K562 (cell line): Measurements from ENCODE around the gene PTPN7. TPM values are rescaled to one million over a fixed set of nuclear protein-coding genes. Genes with fewer than 3 reads are reported as not detected.
A peak's percentile ranks its signal among the peaks of the same experiment; 100 is the strongest.

ENCODE experiments used
- ARID2 ChIP-seq: fragments of 450-650 bp; IDR thresholded peaks from 2 replicates; pipeline ENCODE4 v1.6.1; 2017; ENCODE audit warnings: antibody characterized with exemption, mild to moderate bottlenecking
- BHLHE40 ChIP-seq: IDR thresholded peaks from 2 replicates; pipeline ENCODE4 v1.6.1; 2011; ENCODE audit warnings: low read length, improper control_type of control experiment
- HIVEP1 ChIP-seq: fragments of 250-450 bp; sonication (Bioruptor Pico); IDR thresholded peaks from 2 replicates; pipeline ENCODE4 v1.4.0; 2020; ENCODE audit warnings: mild to moderate bottlenecking
- MAZ ChIP-seq, 2 experiments: fragments of 450-650 bp in 1 of 2; sonication (generic) in 1 of 2; formaldehyde crosslinking; IDR thresholded peaks in 1 of 2; conservative IDR thresholded peaks in 1 of 2; 2 replicates each; pipeline versions ENCODE4 v1.4.0 to v1.5.0; 2020; ENCODE audit warnings: mild to moderate bottlenecking in 1 of 2, missing genetic modification reagents in 1 of 2
- NFIX ChIP-seq: fragments of 250-450 bp; sonication (Bioruptor Pico); IDR thresholded peaks from 2 replicates; pipeline ENCODE4 v1.4.0; 2020; ENCODE audit warnings: low read depth, mild to moderate bottlenecking, moderate library complexity
- NR3C1 ChIP-seq: sonication (generic); formaldehyde crosslinking; IDR thresholded peaks from 2 replicates; pipeline ENCODE4 v1.8.1; 2022; ENCODE audit warnings: missing genetic modification reagents
- RB1 ChIP-seq: fragments of 450-650 bp; IDR thresholded peaks from 2 replicates; pipeline ENCODE4 v1.6.1; 2017; ENCODE audit warnings: low read depth, mild to moderate bottlenecking
- SNIP1 ChIP-seq: fragments of 450-650 bp; IDR thresholded peaks from 2 replicates; pipeline ENCODE4 v1.7.1; 2017; ENCODE audit warnings: low read depth, mild to moderate bottlenecking
- YY1 ChIP-seq, 3 experiments: IDR thresholded peaks; 2 replicates each; pipeline ENCODE4 v1.6.1; 2011; ENCODE audit warnings: low read length in 2 of 3, mild to moderate bottlenecking in 2 of 3, moderate library complexity in 2 of 3, borderline replicate concordance in 1 of 3, control low read depth in 1 of 3, low read depth in 1 of 3; ENCODE audit not compliant: insufficient read depth in 3 of 3, insufficient replicate concordance in 2 of 3, control insufficient read depth in 1 of 3, insufficient read length in 1 of 3; ENCODE audit errors: extremely low read depth in 1 of 3
- ZEB2 ChIP-seq: fragments of 450-650 bp; IDR thresholded peaks from 2 replicates; pipeline ENCODE4 v1.6.1; 2016
- ZNF217 ChIP-seq: sonication (generic); formaldehyde crosslinking; IDR thresholded peaks from 2 replicates; pipeline ENCODE4 v1.8.0; 2022; ENCODE audit warnings: mild to moderate bottlenecking, missing genetic modification reagents
- ZNF695 ChIP-seq: fragments of 450-650 bp; formaldehyde crosslinking; IDR thresholded peaks from 2 replicates; pipeline ENCODE4 v1.4.0; 2020; ENCODE audit warnings: mild to moderate bottlenecking, moderate library complexity
- polyA plus RNA-seq, 8 experiments: library from polyadenylated mRNA; depleted of rRNA in 4 of 8; stranded (reverse) in 5 of 8; unstranded in 3 of 8; fragments of >200 nt; fragmentation: Nextera tagmentation in 2 of 8; fragmentation: Illumina TruSeq in 1 of 8; extraction: Ambion mirVana in 2 of 8; extraction: Trizol in 1 of 8; gene quantifications; 2 replicates each; pipeline versions ENCODE4 v1.2.1 to v1.2.3, GENCODE V29; 2011 to 2014; ENCODE audit warnings: inconsistent platforms in 1 of 8, missing spikeins in 1 of 8
- total RNA-seq, 7 experiments: library from RNA; depleted of rRNA in 6 of 7; stranded (reverse); fragments of >200 nt in 6 of 7; fragmentation: Illumina TruSeq in 2 of 7; extraction: Trizol in 2 of 7; gene quantifications; 2 replicates each; pipeline versions ENCODE4 v1.2.1 to v1.2.3, GENCODE V29; 2011 to 2021; ENCODE audit warnings: low replicate concordance in 1 of 7
- TF ChIP-seq, protein P1 (sequence below), 2 experiments: fragments of 250-450 bp in 1 of 2; fragments of 450-650 bp in 1 of 2; sonication (Bioruptor Pico) in 1 of 2; IDR thresholded peaks; 2 replicates each; pipeline versions ENCODE4 v1.6.1 to v1.8.0; 2016 to 2021; ENCODE audit warnings: mild to moderate bottlenecking in 2 of 2, moderate library complexity in 2 of 2, missing compliant biosample characterization in 1 of 2, missing genetic modification characterization in 1 of 2
- TF ChIP-seq, protein P2 (sequence below): fragments of 250-450 bp; sonication (Bioruptor Pico); IDR thresholded peaks from 2 replicates; pipeline ENCODE4 v1.4.0; 2020
- TF ChIP-seq, protein P3 (sequence below): fragments of 250-450 bp; sonication (Bioruptor Pico); IDR thresholded peaks from 2 replicates; pipeline ENCODE4 v1.5.0; 2021
- TF ChIP-seq, protein P4 (sequence below): fragments of 450-650 bp; IDR thresholded peaks from 2 replicates; pipeline ENCODE4 v1.6.1; 2018; ENCODE audit not compliant: partially characterized antibody
- TF ChIP-seq, protein P5 (sequence below): fragments of 250-450 bp; sonication (Bioruptor Pico); IDR thresholded peaks from 2 replicates; pipeline ENCODE4 v1.8.0; 2022; ENCODE audit warnings: moderate library complexity, mild to moderate bottlenecking, inconsistent platforms

PTPN7 gene
- total and polyA plus RNA-seq, 9 of the 15 experiments (the other 6 are each of a cell fraction or from before 2014, with no cell fraction given), result 18.7 to 144 (median 120) TPM

DNA sequence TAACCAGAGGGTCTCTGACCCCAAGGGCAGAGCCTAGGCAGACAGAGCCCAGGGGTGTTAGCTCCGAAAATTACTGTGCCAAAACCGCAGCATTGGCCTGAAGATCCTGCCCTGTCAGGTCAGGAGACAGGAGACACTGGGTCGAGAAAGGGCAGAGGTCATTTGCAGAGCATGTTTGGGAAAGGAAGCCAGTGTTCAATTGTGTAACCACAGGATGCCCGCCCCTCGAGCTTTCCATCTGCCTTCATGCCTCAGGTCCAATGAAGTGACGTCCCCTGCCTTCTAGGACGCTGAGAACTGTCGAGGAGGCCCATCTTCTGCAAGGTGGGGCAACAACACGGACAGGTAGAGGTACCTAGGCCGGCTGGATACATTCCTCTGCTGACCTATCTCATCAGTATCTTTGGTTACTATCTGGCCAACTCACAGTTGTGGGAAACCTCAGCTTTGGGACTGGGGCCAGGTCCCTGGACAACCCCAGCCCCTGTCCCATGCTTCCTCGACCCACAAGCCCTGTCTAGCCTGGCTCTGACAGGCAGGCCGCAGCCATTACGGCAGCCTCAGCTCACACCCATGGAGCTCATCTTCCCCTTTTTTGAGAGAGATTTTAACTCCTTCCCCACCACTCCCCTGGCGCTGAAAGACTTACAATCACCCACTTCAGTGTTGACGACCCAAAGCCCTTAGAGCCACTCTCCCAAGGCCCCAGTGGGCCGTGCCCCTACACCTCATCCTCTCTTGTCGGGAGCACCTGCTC, 17.2 kb downstream of the PTPN7 start (continued):
- TF ChIP-seq, protein P1, sequence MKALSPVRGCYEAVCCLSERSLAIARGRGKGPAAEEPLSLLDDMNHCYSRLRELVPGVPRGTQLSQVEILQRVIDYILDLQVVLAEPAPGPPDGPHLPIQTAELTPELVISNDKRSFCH (CRISPR knock-in tag; IDR thresholded peaks at IDR 0.05), result no peak
- TF ChIP-seq, protein P1 (tag; IDR thresholded peaks at IDR 0.05), result peak; percentile 15; the same call in 1 of the 2 replicates
- TF ChIP-seq BHLHE40 (no peak), MAZ (CRISPR knock-in tag; conservative IDR thresholded peaks at IDR 0.05 in 1 of 2, IDR thresholded peaks at IDR 0.05 in 1 of 2) (no peak; a peak in 1 of 4 replicates), NR3C1 (CRISPR knock-in tag) (no peak), ZEB2 (0 out of 2 replicates have a peak, but pooled peaks have one; percentile 36), NFIX (no peak), RB1 (no peak), ARID2 (no peak), ZNF695 (CRISPR knock-in tag) (no peak), YY1 (IDR thresholded peaks at IDR 0.05; ENCODE audit: borderline replicate concordance in 1 of 3, control insufficient read depth in 1 of 3, extremely low read depth in 1 of 3, insufficient read depth in 3 of 3, insufficient read length in 1 of 3, insufficient replicate concordance in 2 of 3, low read depth in 1 of 3, low read length in 2 of 3) (peak; percentile 43 to 88 (median 73)), HIVEP1 (no peak), ZNF217 (CRISPR knock-in tag) (no peak), SNIP1 (no peak)
- TF ChIP-seq, protein P2, sequence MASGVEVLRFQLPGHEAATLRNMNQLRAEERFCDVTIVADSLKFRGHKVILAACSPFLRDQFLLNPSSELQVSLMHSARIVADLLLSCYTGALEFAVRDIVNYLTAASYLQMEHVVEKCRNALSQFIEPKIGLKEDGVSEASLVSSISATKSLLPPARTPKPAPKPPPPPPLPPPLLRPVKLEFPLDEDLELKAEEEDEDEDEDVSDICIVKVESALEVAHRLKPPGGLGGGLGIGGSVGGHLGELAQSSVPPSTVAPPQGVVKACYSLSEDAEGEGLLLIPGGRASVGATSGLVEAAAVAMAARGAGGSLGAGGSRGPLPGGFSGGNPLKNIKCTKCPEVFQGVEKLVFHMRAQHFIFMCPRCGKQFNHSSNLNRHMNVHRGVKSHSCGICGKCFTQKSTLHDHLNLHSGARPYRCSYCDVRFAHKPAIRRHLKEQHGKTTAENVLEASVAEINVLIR (CRISPR knock-in tag), result no peak
- TF ChIP-seq, protein P3, sequence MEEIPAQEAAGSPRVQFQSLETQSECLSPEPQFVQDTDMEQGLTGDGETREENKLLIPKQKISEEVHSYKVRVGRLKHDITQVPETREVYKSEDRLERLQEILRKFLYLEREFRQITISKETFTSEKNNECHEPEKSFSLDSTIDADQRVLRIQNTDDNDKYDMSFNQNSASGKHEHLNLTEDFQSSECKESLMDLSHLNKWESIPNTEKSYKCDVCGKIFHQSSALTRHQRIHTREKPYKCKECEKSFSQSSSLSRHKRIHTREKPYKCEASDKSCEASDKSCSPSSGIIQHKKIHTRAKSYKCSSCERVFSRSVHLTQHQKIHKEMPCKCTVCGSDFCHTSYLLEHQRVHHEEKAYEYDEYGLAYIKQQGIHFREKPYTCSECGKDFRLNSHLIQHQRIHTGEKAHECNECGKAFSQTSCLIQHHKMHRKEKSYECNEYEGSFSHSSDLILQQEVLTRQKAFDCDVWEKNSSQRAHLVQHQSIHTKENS (CRISPR knock-in tag), result no peak
- TF ChIP-seq, protein P4, sequence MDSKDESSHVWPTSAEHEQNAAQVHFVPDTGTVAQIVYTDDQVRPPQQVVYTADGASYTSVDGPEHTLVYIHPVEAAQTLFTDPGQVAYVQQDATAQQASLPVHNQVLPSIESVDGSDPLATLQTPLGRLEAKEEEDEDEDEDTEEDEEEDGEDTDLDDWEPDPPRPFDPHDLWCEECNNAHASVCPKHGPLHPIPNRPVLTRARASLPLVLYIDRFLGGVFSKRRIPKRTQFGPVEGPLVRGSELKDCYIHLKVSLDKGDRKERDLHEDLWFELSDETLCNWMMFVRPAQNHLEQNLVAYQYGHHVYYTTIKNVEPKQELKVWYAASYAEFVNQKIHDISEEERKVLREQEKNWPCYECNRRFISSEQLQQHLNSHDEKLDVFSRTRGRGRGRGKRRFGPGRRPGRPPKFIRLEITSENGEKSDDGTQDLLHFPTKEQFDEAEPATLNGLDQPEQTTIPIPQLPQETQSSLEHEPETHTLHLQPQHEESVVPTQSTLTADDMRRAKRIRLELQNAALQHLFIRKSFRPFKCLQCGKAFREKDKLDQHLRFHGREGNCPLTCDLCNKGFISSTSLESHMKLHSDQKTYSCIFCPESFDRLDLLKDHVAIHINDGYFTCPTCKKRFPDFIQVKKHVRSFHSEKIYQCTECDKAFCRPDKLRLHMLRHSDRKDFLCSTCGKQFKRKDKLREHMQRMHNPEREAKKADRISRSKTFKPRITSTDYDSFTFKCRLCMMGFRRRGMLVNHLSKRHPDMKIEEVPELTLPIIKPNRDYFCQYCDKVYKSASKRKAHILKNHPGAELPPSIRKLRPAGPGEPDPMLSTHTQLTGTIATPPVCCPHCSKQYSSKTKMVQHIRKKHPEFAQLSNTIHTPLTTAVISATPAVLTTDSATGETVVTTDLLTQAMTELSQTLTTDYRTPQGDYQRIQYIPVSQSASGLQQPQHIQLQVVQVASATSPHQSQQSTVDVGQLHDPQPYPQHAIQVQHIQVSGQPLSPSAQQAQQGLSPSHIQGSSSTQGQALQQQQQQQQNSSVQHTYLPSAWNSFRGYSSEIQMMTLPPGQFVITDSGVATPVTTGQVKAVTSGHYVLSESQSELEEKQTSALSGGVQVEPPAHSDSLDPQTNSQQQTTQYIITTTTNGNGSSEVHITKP, result peak; percentile 44
- TF ChIP-seq, protein P5, sequence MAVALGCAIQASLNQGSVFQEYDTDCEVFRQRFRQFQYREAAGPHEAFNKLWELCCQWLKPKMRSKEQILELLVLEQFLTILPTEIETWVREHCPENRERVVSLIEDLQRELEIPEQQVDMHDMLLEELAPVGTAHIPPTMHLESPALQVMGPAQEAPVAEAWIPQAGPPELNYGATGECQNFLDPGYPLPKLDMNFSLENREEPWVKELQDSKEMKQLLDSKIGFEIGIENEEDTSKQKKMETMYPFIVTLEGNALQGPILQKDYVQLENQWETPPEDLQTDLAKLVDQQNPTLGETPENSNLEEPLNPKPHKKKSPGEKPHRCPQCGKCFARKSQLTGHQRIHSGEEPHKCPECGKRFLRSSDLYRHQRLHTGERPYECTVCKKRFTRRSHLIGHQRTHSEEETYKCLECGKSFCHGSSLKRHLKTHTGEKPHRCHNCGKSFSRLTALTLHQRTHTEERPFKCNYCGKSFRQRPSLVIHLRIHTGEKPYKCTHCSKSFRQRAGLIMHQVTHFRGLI (CRISPR knock-in tag), result 0 out of 2 replicates have a peak, but pooled peaks have one; percentile 32
